HepG2 (cell line): ENCODE data around the gene ZFAND6. TPM values are rescaled to one million over a fixed set of nuclear protein-coding genes. Genes with fewer than 3 reads are reported as not detected.

Experiments used
- ATAC-seq: fragments of 200-7000 bp; cut with Tn5 transposase; 3 replicates; pipeline ENCODE4 v1.9.1; 2020; ENCODE audit warnings: mild to moderate bottlenecking, moderate library complexity
- BruUV-seq: library from RNA; stranded (reverse); fragments of 400-500 nt; replicated peaks from 2 replicates; lab custom pipeline; 2021; lab: Mats Ljungman, UMichigan
- CTCF ChIA-PET: fragments of 300-600 bp; formaldehyde crosslinking; extraction: SDS; loops from one replicate; lab custom pipeline; 2021; ENCODE audit warnings: low total read pairs, inconsistent platforms, low intra/inter-chr PET ratio; lab: Yijun Ruan, JAX
- POLR2A ChIA-PET: fragments of 350-600 bp; sonication (Branson Sonifier 250); formaldehyde crosslinking; loops from one replicate; lab custom pipeline; 2020; ENCODE audit warnings: antibody characterized with exemption, inconsistent platforms; lab: Yijun Ruan, JAX
- DNase-seq: peaks from one replicate; pipeline ENCODE4 v3.0.0-alpha.2; 2015; ENCODE audit warnings: low spot score
- FAIRE-seq: peaks from 3 replicates; lab custom pipeline; 2011; peaks lifted over from hg19 to GRCh38; lab: Jason Lieb, UNC
- H2AFZ ChIP-seq: one replicate; pipeline ENCODE4 v1.6.1; 2011; ENCODE audit warnings: low read length, inconsistent platforms
- H3K27ac ChIP-seq: fragments of 300-600 bp; 3 replicates; pipeline ENCODE4 v1.8.0; 2011; ENCODE audit warnings: mixed run types, mild to moderate bottlenecking, mixed read lengths, low read length, inconsistent platforms; ENCODE audit not compliant: insufficient read depth; ENCODE audit errors: extremely low read length
- H3K27me3 ChIP-seq, 2 experiments: fragments of 200-600 bp in 1 of 2; 2 replicates in 1 of 2; 3 replicates in 1 of 2; pipeline versions ENCODE4 v1.6.0 to v1.8.0; 2011; ENCODE audit warnings: low read length in 2 of 2, mild to moderate bottlenecking in 2 of 2, moderate library complexity in 2 of 2, inconsistent platforms in 1 of 2; ENCODE audit not compliant: insufficient read depth in 2 of 2, control insufficient read depth in 1 of 2
- H3K36me3 ChIP-seq, 2 experiments: fragments of 200-600 bp in 1 of 2; replicated peaks in 1 of 2; 2 replicates in 1 of 2; 3 replicates in 1 of 2; pipeline versions ENCODE4 v1.5.1 to v1.8.0; 2011; ENCODE audit warnings: low read length in 2 of 2, inconsistent platforms in 1 of 2; ENCODE audit not compliant: insufficient read depth in 2 of 2, control insufficient read depth in 1 of 2
- H3K4me1 ChIP-seq: 2 replicates; pipeline ENCODE4 v1.5.1; 2012; ENCODE audit warnings: low read length, inconsistent platforms; ENCODE audit not compliant: insufficient read depth
- H3K4me2 ChIP-seq: 2 replicates; pipeline ENCODE4 v1.6.0; 2011; ENCODE audit warnings: low read depth, low read length, inconsistent platforms
- H3K4me3 ChIP-seq, 3 experiments: fragments of 200-600 bp in 1 of 3; sonication (generic), shearing (Covaris generic) in 1 of 3; replicated peaks in 1 of 3; 2 replicates each; pipeline ENCODE4 v1.5.1; 2011 to 2016; ENCODE audit warnings: low read length in 3 of 3, inconsistent platforms in 2 of 3, low read depth in 2 of 3, mild to moderate bottlenecking in 2 of 3, control low read depth in 1 of 3, mixed read lengths in 1 of 3; ENCODE audit not compliant: insufficient read depth in 1 of 3
- H3K79me2 ChIP-seq: one replicate; pipeline ENCODE4 v1.6.1; 2011; ENCODE audit warnings: low read length, inconsistent platforms; ENCODE audit not compliant: insufficient read depth
- H3K9ac ChIP-seq: 2 replicates; pipeline ENCODE4 v1.6.0; 2011; ENCODE audit warnings: mild to moderate bottlenecking, low read depth, low read length, inconsistent platforms; ENCODE audit not compliant: insufficient read depth
- H3K9me3 ChIP-seq: 2 replicates; pipeline ENCODE4 v1.5.1; 2012; ENCODE audit warnings: mild to moderate bottlenecking, low read length
- H4K20me1 ChIP-seq: 2 replicates; pipeline ENCODE4 v1.6.0; 2011; ENCODE audit warnings: inconsistent platforms, mild to moderate bottlenecking, low read length, moderate library complexity; ENCODE audit not compliant: insufficient read depth
- ARHGAP35 ChIP-seq: sonication (generic); formaldehyde crosslinking; IDR thresholded peaks from 2 replicates; pipeline ENCODE4 v1.9.0; 2022; ENCODE audit warnings: mild to moderate bottlenecking, inconsistent platforms, moderate library complexity, missing genetic modification reagents, borderline replicate concordance
- ESRRA ChIP-seq: sonication (generic); formaldehyde crosslinking; IDR thresholded peaks from 2 replicates; pipeline ENCODE4 v1.5.1; 2020; ENCODE audit warnings: mild to moderate bottlenecking, low read depth, missing genetic modification reagents
- FLYWCH1 ChIP-seq: sonication (generic); formaldehyde crosslinking; IDR thresholded peaks from 2 replicates; pipeline ENCODE4 v1.8.1; 2023; ENCODE audit warnings: mild to moderate bottlenecking, missing genetic modification reagents
- GMEB2 ChIP-seq: IDR thresholded peaks from 2 replicates; pipeline ENCODE4 v1.6.1; 2016; ENCODE audit warnings: missing biosample characterization, missing genetic modification reagents, low read depth
- MYNN ChIP-seq: sonication (generic); formaldehyde crosslinking; IDR thresholded peaks from 2 replicates; pipeline ENCODE4 v1.4.0; 2020; ENCODE audit warnings: mild to moderate bottlenecking, low read depth, missing genetic modification reagents
- NFIC ChIP-seq: IDR thresholded peaks from 2 replicates; pipeline ENCODE4 v1.6.1; 2012; ENCODE audit warnings: mild to moderate bottlenecking, low read length, inconsistent platforms
- NR0B2 ChIP-seq: sonication (generic); formaldehyde crosslinking; IDR thresholded peaks from 2 replicates; pipeline ENCODE4 v1.4.0; 2020; ENCODE audit warnings: mild to moderate bottlenecking, missing genetic modification reagents
- THAP8 ChIP-seq: sonication (generic); formaldehyde crosslinking; IDR thresholded peaks from 2 replicates; pipeline ENCODE4 v1.5.1; 2020; ENCODE audit warnings: missing genetic modification reagents, mild to moderate bottlenecking, borderline replicate concordance
- TIGD3 ChIP-seq: sonication (generic); formaldehyde crosslinking; IDR thresholded peaks from 2 replicates; pipeline ENCODE4 v1.5.1; 2020; ENCODE audit warnings: mild to moderate bottlenecking, missing genetic modification reagents, borderline replicate concordance
- ZBTB1 ChIP-seq: sonication (generic); formaldehyde crosslinking; IDR thresholded peaks from 2 replicates; pipeline ENCODE4 v1.4.0; 2020; ENCODE audit warnings: missing genetic modification reagents, borderline replicate concordance
- ZBTB42 ChIP-seq: sonication (generic); formaldehyde crosslinking; IDR thresholded peaks from 2 replicates; pipeline ENCODE4 v1.5.0; 2020; ENCODE audit warnings: mild to moderate bottlenecking, missing genetic modification reagents
- ZNF383 ChIP-seq: sonication (generic); formaldehyde crosslinking; IDR thresholded peaks from 2 replicates; pipeline ENCODE4 v1.4.0; 2020; ENCODE audit warnings: missing genetic modification reagents, mild to moderate bottlenecking, borderline replicate concordance
- ZNF484 ChIP-seq: sonication (generic); formaldehyde crosslinking; IDR thresholded peaks from 2 replicates; pipeline ENCODE4 v1.5.1; 2020; ENCODE audit warnings: mild to moderate bottlenecking, low read depth, missing genetic modification reagents, borderline replicate concordance
- ZNF564 ChIP-seq: sonication (generic); formaldehyde crosslinking; IDR thresholded peaks from 2 replicates; pipeline ENCODE4 v1.8.1; 2023; ENCODE audit warnings: mild to moderate bottlenecking, missing genetic modification reagents
- ZNF616 ChIP-seq: sonication (generic); formaldehyde crosslinking; IDR thresholded peaks from 2 replicates; pipeline ENCODE4 v1.5.0; 2020; ENCODE audit warnings: low read depth, mild to moderate bottlenecking, missing genetic modification reagents
- WGBS: methylation state at CpG from one replicate; pipeline ENCODE4 v1.1.6; 2017; ENCODE audit warnings: low lambda C conversion rate; 5-methylcytosine and 5-hydroxymethylcytosine counted together
- in situ Hi-C: cut with HindIII; loops from 2 replicates; pipeline ENCODE4 v1.10.0; 2017; ENCODE audit warnings: low pct_unique_long_range_greater_than_20kb; ENCODE audit not compliant: extremely low pct_ligation_motif_present
- intact Hi-C: fragments of 100-400 bp; cut with micrococcal nuclease; formaldehyde crosslinking; loops from one replicate; pipeline ENCODE4 v1.10.0; 2022; ENCODE audit not compliant: unreplicated experiment
- polyA plus RNA-seq, 8 experiments: library from polyadenylated mRNA; depleted of rRNA in 3 of 8; stranded (reverse) in 7 of 8; unstranded in 1 of 8; fragments of >200 nt; fragmentation: Illumina TruSeq in 4 of 8; extraction: Trizol in 4 of 8; gene quantifications; 2 replicates each; pipeline versions ENCODE4 v1.2.1 to v1.2.3, GENCODE V29; 2011 to 2016; ENCODE audit warnings: low read depth in 4 of 8, missing spikeins in 1 of 8, mixed read lengths in 1 of 8; ENCODE audit not compliant: insufficient read depth in 1 of 8
- total RNA-seq, 5 experiments: library from RNA; depleted of rRNA; stranded (reverse); fragments of >200 nt; fragmentation: Illumina TruSeq; extraction: Trizol; gene quantifications; 2 replicates each; pipeline ENCODE4 v1.2.3, GENCODE V29; 2016; ENCODE audit warnings: low read depth in 1 of 5

ZFAND6 gene
- total and polyA plus RNA-seq, 2 of the 13 experiments (the other 11 are each of a cell fraction or from before 2014, with no cell fraction given): 84.2 to 115 TPM

GRCh38 chr15:80132382-80132781 lies 72.9 kb downstream of the ZFAND6 start:
- Histone ChIP-seq H3K27me3 (no peaks in the 10 kb centered on the region), H3K9me3 (no peaks in the 10 kb centered on the region), H3K27ac (no peak overlapping the region), H3K9ac (no peak overlapping the region), H3K4me1 (no peaks in the 10 kb centered on the region), H4K20me1 (no peaks in the 10 kb centered on the region), H3K4me3 (no peak overlapping the region), H3K36me3 (peaks cover 2 to 6% of the 10 kb centered on the region in 2 experiments; a peak in 3 of 5 replicates), H3K4me2 (no peak overlapping the region), H2AFZ (no peak overlapping the region), H3K79me2 (no peaks in the 10 kb centered on the region)
- WGBS: 95% methylated on average over 3 of the region's 3 CpGs
- no TSS peak for BruUV-seq
- ChIA-PET POLR2A (interaction anchor here (0.7 kb wide), 1 partner anchor 209 kb away, joined by 3 read pairs; no protein-coding TSS in a partner anchor), CTCF (no interaction called here)
- in situ Hi-C loops (no loop called here), intact Hi-C loops (no loop called here)
- DNase-seq (no peak), ATAC-seq (no peak), FAIRE-seq (no peak)
- TF ChIP-seq NFIC (no peak), ZBTB1 (CRISPR knock-in tag) (no peak), ARHGAP35 (CRISPR knock-in tag) (no peak)

GRCh38 chr15:80136854-80137253 lies 77.4 kb downstream of the ZFAND6 start:
- no peak overlapping the region for H3K27ac ChIP-seq
- no peak overlapping the region for H3K4me3 ChIP-seq
- H3K27me3 ChIP-seq: no peaks in the 10 kb centered on the region
- no peak overlapping the region for H3K9ac ChIP-seq
- H2AFZ ChIP-seq: no peak overlapping the region
- ATAC-seq (no peak), DNase-seq (no peak), FAIRE-seq (no peak)
- CTCF ChIA-PET: no interaction called here
- no peaks in the 10 kb centered on the region for H3K79me2 ChIP-seq
- peaks cover under 1 to 6% of the 10 kb centered on the region in 2 experiments; a peak in 2 of 5 replicates for H3K36me3 ChIP-seq
- BruUV-seq: no TSS peak
- no peak overlapping the region for H3K4me2 ChIP-seq
- in situ Hi-C loops (no loop called here), intact Hi-C loops (no loop called here)
- no peaks in the 10 kb centered on the region for H3K9me3 ChIP-seq
- no peaks in the 10 kb centered on the region for H4K20me1 ChIP-seq
- POLR2A ChIA-PET: no interaction called here
- peaks cover 3% of the 10 kb centered on the region; the same call in 1 of the 2 replicates for H3K4me1 ChIP-seq
- WGBS: 88% methylated on average over 3 of the region's 3 CpGs
- no peak for TF ChIP-seq GMEB2 (CRISPR knock-in tag)
- TF ChIP-seq ZBTB42 (CRISPR knock-in tag): no peak
- TF ChIP-seq ZNF383 (CRISPR knock-in tag): no peak
- TF ChIP-seq ZNF484 (CRISPR knock-in tag): no peak
- TF ChIP-seq ESRRA (CRISPR knock-in tag): no peak
- no peak for TF ChIP-seq TIGD3 (CRISPR knock-in tag)
- TF ChIP-seq MYNN (CRISPR knock-in tag): no peak
- no peak for TF ChIP-seq NR0B2 (CRISPR knock-in tag)
- TF ChIP-seq ZNF564 (CRISPR knock-in tag): no peak
- no peak for TF ChIP-seq FLYWCH1
- TF ChIP-seq ZNF616: no peak
- no peak for TF ChIP-seq THAP8 (CRISPR knock-in tag)
